Testis (tissue), 2 donors: ENCODE data around the gene CCDC30.

ENCODE experiments used
- POLR2A ChIP-seq: fragments of 450-650 bp; IDR thresholded peaks from one replicate; pipeline ENCODE4 v1.6.1; 2017; ENCODE audit warnings: antibody characterized with exemption, mild to moderate bottlenecking, moderate library complexity
- TF ChIP-seq, protein P1 (sequence below), 3 experiments: fragments of 450-650 bp in 2 of 3; fragments of 200-600 bp in 1 of 3; sonication (generic) in 1 of 3; IDR thresholded peaks; one replicate each; pipeline ENCODE4 v1.5.1; 2016 to 2019; ENCODE audit warnings: antibody characterized with exemption in 3 of 3, mild to moderate bottlenecking in 2 of 3, moderate library complexity in 1 of 3

DNA sequence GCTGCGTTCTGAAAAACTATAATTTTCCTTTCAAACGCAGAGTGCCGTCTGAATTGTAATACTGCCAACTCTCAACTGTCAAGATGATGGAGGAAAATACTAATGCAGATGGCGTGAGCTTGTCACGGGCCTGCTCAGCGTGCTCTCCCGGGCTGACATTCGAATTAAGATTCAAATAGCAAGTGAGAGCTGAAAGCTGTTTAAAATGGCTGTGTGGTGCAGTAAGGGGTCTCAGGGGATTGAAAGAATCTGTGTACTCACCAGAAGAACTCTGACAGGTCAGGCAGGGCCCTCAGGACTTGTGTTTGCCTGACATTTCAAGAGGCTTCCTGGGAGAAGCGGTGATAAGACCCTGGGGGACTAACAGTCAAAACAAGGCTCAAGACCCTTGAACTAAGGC is 40.3 kb upstream of the CCDC30 start:
- TF ChIP-seq, protein P1, sequence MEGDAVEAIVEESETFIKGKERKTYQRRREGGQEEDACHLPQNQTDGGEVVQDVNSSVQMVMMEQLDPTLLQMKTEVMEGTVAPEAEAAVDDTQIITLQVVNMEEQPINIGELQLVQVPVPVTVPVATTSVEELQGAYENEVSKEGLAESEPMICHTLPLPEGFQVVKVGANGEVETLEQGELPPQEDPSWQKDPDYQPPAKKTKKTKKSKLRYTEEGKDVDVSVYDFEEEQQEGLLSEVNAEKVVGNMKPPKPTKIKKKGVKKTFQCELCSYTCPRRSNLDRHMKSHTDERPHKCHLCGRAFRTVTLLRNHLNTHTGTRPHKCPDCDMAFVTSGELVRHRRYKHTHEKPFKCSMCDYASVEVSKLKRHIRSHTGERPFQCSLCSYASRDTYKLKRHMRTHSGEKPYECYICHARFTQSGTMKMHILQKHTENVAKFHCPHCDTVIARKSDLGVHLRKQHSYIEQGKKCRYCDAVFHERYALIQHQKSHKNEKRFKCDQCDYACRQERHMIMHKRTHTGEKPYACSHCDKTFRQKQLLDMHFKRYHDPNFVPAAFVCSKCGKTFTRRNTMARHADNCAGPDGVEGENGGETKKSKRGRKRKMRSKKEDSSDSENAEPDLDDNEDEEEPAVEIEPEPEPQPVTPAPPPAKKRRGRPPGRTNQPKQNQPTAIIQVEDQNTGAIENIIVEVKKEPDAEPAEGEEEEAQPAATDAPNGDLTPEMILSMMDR (IDR thresholded peaks at IDR 0.05) = no peak
- no peak for TF ChIP-seq POLR2A
